Naive thymus-derived CD4-positive, alpha-beta T cell (primary cell): Measurements from ENCODE around the gene CD226. TPM values are rescaled to one million over a fixed set of nuclear protein-coding genes. Genes with fewer than 3 reads are reported as not detected.
A peak's percentile ranks its signal among the peaks of the same experiment; 100 is the strongest.

ENCODE experiments used
- ATAC-seq: fragments of 150-1000 bp; cut with Tn5 transposase; 2 replicates; pipeline ENCODE4 v1.10.0; 2021; ENCODE audit warnings: mild to moderate bottlenecking, moderate library complexity
- CTCF ChIA-PET: fragments of 350-600 bp; sonication (Branson Sonifier 250); formaldehyde crosslinking; loops from one replicate; lab custom pipeline; 2021; ENCODE audit warnings: antibody characterized with exemption; lab: Charles Lee
- POLR2A ChIA-PET: fragments of 350-600 bp; sonication (Branson Sonifier 250); formaldehyde crosslinking; loops from one replicate; lab custom pipeline; 2021; ENCODE audit warnings: antibody characterized with exemption, inconsistent platforms; lab: Charles Lee
- DNase-seq, 9 donors: peaks; one replicate each; pipeline versions ENCODE4 v3.0.0 to v3.0.0-alpha.2; 2020 to 2022; ENCODE audit warnings: mixed read lengths in 1 of 9
- H3K27ac ChIP-seq: one replicate; pipeline ENCODE4 v1.7.0; 2013; ENCODE audit warnings: mild to moderate bottlenecking, low read depth, low read length, moderate library complexity
- H3K27me3 ChIP-seq, 2 donors: one replicate each; pipeline ENCODE4 v1.7.0; 2013; ENCODE audit warnings: low read length in 2 of 2, mild to moderate bottlenecking in 2 of 2, moderate library complexity in 2 of 2; ENCODE audit not compliant: control insufficient read depth in 2 of 2, insufficient read depth in 2 of 2
- H3K36me3 ChIP-seq, 3 experiments: 1 replicate in 2 of 3; 2 replicates in 1 of 3; pipeline ENCODE4 v1.7.0; 2013; ENCODE audit warnings: low read length in 3 of 3, mild to moderate bottlenecking in 3 of 3, moderate library complexity in 1 of 3; ENCODE audit not compliant: insufficient read depth in 3 of 3, control insufficient read depth in 2 of 3
- H3K4me1 ChIP-seq, 2 donors: one replicate each; pipeline ENCODE4 v1.7.0; 2013; ENCODE audit warnings: low read length in 2 of 2, mild to moderate bottlenecking in 2 of 2, moderate library complexity in 1 of 2; ENCODE audit not compliant: control insufficient read depth in 2 of 2, insufficient read depth in 2 of 2
- H3K4me3 ChIP-seq: 2 replicates; pipeline ENCODE4 v1.7.0; 2013; ENCODE audit warnings: mild to moderate bottlenecking, low read length
- H3K9me3 ChIP-seq, 3 experiments: 1 replicate in 2 of 3; 2 replicates in 1 of 3; pipeline ENCODE4 v1.7.0; 2013; ENCODE audit warnings: low read length in 3 of 3; ENCODE audit not compliant: control insufficient read depth in 2 of 3
- H3K27ac Mint-ChIP-seq, 9 donors: one replicate each; pipeline ENCODE4 v1.8.0; 2020 to 2022; ENCODE audit warnings: mixed read lengths in 9 of 9, mild to moderate bottlenecking in 8 of 9, moderate library complexity in 5 of 9, inconsistent platforms in 2 of 9
- H3K27me3 Mint-ChIP-seq, 5 donors: one replicate each; pipeline ENCODE4 v1.8.0; 2021 to 2022; ENCODE audit warnings: mixed read lengths in 5 of 5, mild to moderate bottlenecking in 1 of 5
- H3K36me3 Mint-ChIP-seq, 5 donors: one replicate each; pipeline ENCODE4 v1.8.0; 2020 to 2022; ENCODE audit warnings: mixed read lengths in 5 of 5, mild to moderate bottlenecking in 3 of 5, inconsistent platforms in 1 of 5
- H3K4me1 Mint-ChIP-seq, 7 donors: one replicate each; pipeline ENCODE4 v1.8.0; 2020 to 2022; ENCODE audit warnings: mixed read lengths in 7 of 7, mild to moderate bottlenecking in 3 of 7, inconsistent platforms in 1 of 7
- H3K4me3 Mint-ChIP-seq, 10 donors: one replicate each; pipeline ENCODE4 v1.8.0; 2020 to 2022; ENCODE audit warnings: mild to moderate bottlenecking in 10 of 10, mixed read lengths in 10 of 10, moderate library complexity in 6 of 10, inconsistent platforms in 2 of 10
- H3K9me3 Mint-ChIP-seq, 11 donors: one replicate each; pipeline ENCODE4 v1.8.0; 2020 to 2022; ENCODE audit warnings: mixed read lengths in 11 of 11, mild to moderate bottlenecking in 4 of 11, inconsistent platforms in 1 of 11, moderate library complexity in 1 of 11
- intact Hi-C, 2 donors: fragments of 100-400 bp; cut with micrococcal nuclease; formaldehyde crosslinking; loops; one replicate each; pipeline ENCODE4 v1.15.1; 2023
- polyA plus RNA-seq, 2 donors: library from polyadenylated mRNA; unstranded; fragments of 300-500 nt; fragmentation: Illumina TruSeq; gene quantifications; one replicate each; pipeline ENCODE4 v1.2.3, GENCODE V29; 2021
- total RNA-seq, 6 experiments: library from RNA in 5 of 6; stranded (reverse) in 5 of 6; gene quantifications; 1 replicate in 5 of 6; 2 replicates in 1 of 6; pipeline ENCODE4 v1.2.3 and lab custom pipeline; 2021 to 2026

The CD226 gene
- total and polyA plus RNA-seq, 7 experiments from 2014 or later, result 27.9 to 103 (median 45.9) TPM

- intact Hi-C loops, result loop anchor here (1.0 to 5.0 kb wide), 4 partner anchors 113 to 241 kb away; no protein-coding TSS in a partner anchor
Observed at GRCh38 chr18:69845593-69846506, 101.8 kb downstream of the CD226 start.

GRCh38 chr18:69844656-69845055 is 103.0 kb downstream of the CD226 start:
- H3K27ac ChIP-seq, result no peak overlapping the region
- POLR2A ChIA-PET, result interaction anchor here (1.0 kb wide), 1 partner anchor 110 kb away, joined by 3 read pairs; no protein-coding TSS in a partner anchor
- intact Hi-C loops, result loop anchor here (1.0 to 5.0 kb wide), 3 partner anchors 228 to 243 kb away; no protein-coding TSS in a partner anchor
- Mint-ChIP-seq H3K27ac (no peak overlapping the region), H3K27me3 (no peaks in the 10 kb centered on the region), H3K4me1 (peaks cover 0 to 3% (median 0%) of the 10 kb centered on the region in 7 donors), H3K36me3 (peaks cover 0 to 9% (median 0%) of the 10 kb centered on the region in 5 donors), H3K9me3 (no peaks in the 10 kb centered on the region), H3K4me3 (no peak overlapping the region)
- DNase-seq (no peak), ATAC-seq (no peak)
- H3K36me3 ChIP-seq, result no peaks in the 10 kb centered on the region
- H3K4me3 ChIP-seq, result no peak overlapping the region
- H3K9me3 ChIP-seq, result no peaks in the 10 kb centered on the region
- H3K27me3 ChIP-seq, result no peaks in the 10 kb centered on the region
- CTCF ChIA-PET, result interaction anchor here (1.0 kb wide), 1 partner anchor 243 kb away, joined by 3 read pairs; no protein-coding TSS in a partner anchor
- no peaks in the 10 kb centered on the region for H3K4me1 ChIP-seq

More at GRCh38 chr18:69845593-69846506, 101.8 kb downstream of the CD226 start:
- H3K27me3 Mint-ChIP-seq, result no peaks in the 10 kb centered on the region
- Histone ChIP-seq H3K27ac (no peak overlapping the region), H3K9me3 (no peaks in the 10 kb centered on the region), H3K4me1 (no peaks in the 10 kb centered on the region), H3K4me3 (no peak overlapping the region), H3K36me3 (no peaks in the 10 kb centered on the region), H3K27me3 (no peaks in the 10 kb centered on the region)
- ChIA-PET CTCF (interaction anchor here (0.7 to 1.0 kb wide), 2 partner anchors 17 to 242 kb away, joined by 3 read pairs; no protein-coding TSS in a partner anchor), POLR2A (interaction anchor here (1.0 kb wide), 1 partner anchor 109 kb away, joined by 3 read pairs; no protein-coding TSS in a partner anchor)
- DNase-seq (peak in 2 of 9 donors; percentile 5 to 12), ATAC-seq (no peak)
- no peaks in the 10 kb centered on the region for H3K9me3 Mint-ChIP-seq
- H3K36me3 Mint-ChIP-seq, result peaks cover 0 to 3% (median 0%) of the 10 kb centered on the region in 5 donors
- no peak overlapping the region for H3K4me3 Mint-ChIP-seq
- peak overlapping the region in 1 of 9 donors; percentile 4 for H3K27ac Mint-ChIP-seq
- H3K4me1 Mint-ChIP-seq, result peaks cover 0 to 3% (median 0%) of the 10 kb centered on the region in 7 donors

- ChIA-PET POLR2A (no interaction called here), CTCF (no interaction called here)
- Histone ChIP-seq H3K9me3 (no peaks in the 10 kb centered on the region), H3K36me3 (no peaks in the 10 kb centered on the region), H3K27me3 (no peaks in the 10 kb centered on the region), H3K4me1 (no peaks in the 10 kb centered on the region), H3K4me3 (no peak overlapping the region), H3K27ac (no peak overlapping the region)
- peaks cover 0 to 9% (median 0%) of the 10 kb centered on the region in 5 donors for H3K36me3 Mint-ChIP-seq
- H3K9me3 Mint-ChIP-seq, result no peaks in the 10 kb centered on the region
- no peak overlapping the region for H3K4me3 Mint-ChIP-seq
- no peak for ATAC-seq
- peaks cover 0 to 4% (median 0%) of the 10 kb centered on the region in 7 donors for H3K4me1 Mint-ChIP-seq
- DNase-seq, result no peak
- no peaks in the 10 kb centered on the region for H3K27me3 Mint-ChIP-seq
- no peak overlapping the region for H3K27ac Mint-ChIP-seq
- intact Hi-C loops, result no loop called here
Observed at GRCh38 chr18:69843015-69843414, 104.7 kb downstream of the CD226 start.

- Histone ChIP-seq H3K27ac (no peak overlapping the region), H3K27me3 (no peaks in the 10 kb centered on the region), H3K36me3 (no peaks in the 10 kb centered on the region), H3K4me3 (no peak overlapping the region), H3K9me3 (no peaks in the 10 kb centered on the region), H3K4me1 (no peaks in the 10 kb centered on the region)
- Mint-ChIP-seq H3K9me3 (no peaks in the 10 kb centered on the region), H3K4me1 (peaks cover 0 to 4% (median 0%) of the 10 kb centered on the region in 7 donors), H3K36me3 (peaks cover 0 to 16% (median 4%) of the 10 kb centered on the region in 5 donors), H3K27me3 (no peaks in the 10 kb centered on the region), H3K27ac (no peak overlapping the region), H3K4me3 (no peak overlapping the region)
- DNase-seq (no peak), ATAC-seq (no peak)
- CTCF ChIA-PET, result no interaction called here
- POLR2A ChIA-PET, result no interaction called here
- intact Hi-C loops, result no loop called here
Observed at GRCh38 chr18:69841117-69841516, 106.6 kb downstream of the CD226 start.

- H3K27me3 ChIP-seq, result no peaks in the 10 kb centered on the region
- ChIA-PET CTCF (no interaction called here), POLR2A (interaction anchor here (0.9 kb wide), 1 partner anchor 10 kb away, joined by 3 read pairs; no protein-coding TSS in a partner anchor)
- peaks cover 0 to 22% (median 4%) of the 10 kb centered on the region in 5 donors for H3K36me3 Mint-ChIP-seq
- intact Hi-C loops, result no loop called here
- peaks cover 0 to 4% (median 0%) of the 10 kb centered on the region in 7 donors for H3K4me1 Mint-ChIP-seq
- H3K27ac ChIP-seq, result no peak overlapping the region
- no peak overlapping the region for H3K4me3 Mint-ChIP-seq
- no peaks in the 10 kb centered on the region for H3K36me3 ChIP-seq
- no peaks in the 10 kb centered on the region for H3K27me3 Mint-ChIP-seq
- no peak overlapping the region for H3K27ac Mint-ChIP-seq
- DNase-seq (no peak), ATAC-seq (no peak)
- no peak overlapping the region for H3K4me3 ChIP-seq
- no peaks in the 10 kb centered on the region for H3K9me3 ChIP-seq
- peaks cover 0 to 1% (median 0%) of the 10 kb centered on the region in 11 donors for H3K9me3 Mint-ChIP-seq
- H3K4me1 ChIP-seq, result no peaks in the 10 kb centered on the region
Observed at GRCh38 chr18:69840445-69840844, 107.2 kb downstream of the CD226 start.

GRCh38 chr18:69840001-69840400 is 107.7 kb downstream of the CD226 start:
- no peaks in the 10 kb centered on the region for H3K27me3 Mint-ChIP-seq
- CTCF ChIA-PET, result interaction anchor here (0.6 kb wide), 1 partner anchor 104 kb away, joined by 3 read pairs; no protein-coding TSS in a partner anchor

More at GRCh38 chr18:69840001-69840400, 107.7 kb downstream of the CD226 start:
- no peak overlapping the region for H3K4me3 ChIP-seq
- Mint-ChIP-seq H3K36me3 (peaks cover 0 to 25% (median 4%) of the 10 kb centered on the region in 5 donors), H3K4me3 (no peak overlapping the region), H3K27ac (no peak overlapping the region), H3K9me3 (peaks cover 0 to 2% (median 0%) of the 10 kb centered on the region in 11 donors), H3K4me1 (peaks cover 0 to 4% (median 0%) of the 10 kb centered on the region in 7 donors)
- POLR2A ChIA-PET, result interaction anchor here (0.9 kb wide), 1 partner anchor 10 kb away, joined by 3 read pairs; no protein-coding TSS in a partner anchor
- H3K36me3 ChIP-seq, result no peaks in the 10 kb centered on the region
- no peak overlapping the region for H3K27ac ChIP-seq
- intact Hi-C loops, result no loop called here
- no peaks in the 10 kb centered on the region for H3K27me3 ChIP-seq
- H3K9me3 ChIP-seq, result no peaks in the 10 kb centered on the region
- ATAC-seq (no peak), DNase-seq (no peak)
- H3K4me1 ChIP-seq, result no peaks in the 10 kb centered on the region
